ENCODE data around the gene FRMD6.
"Not testable (repeated sequence)": the region's sequence is repeated elsewhere in the genome, so short reads cannot be mapped to it uniquely, and the experiment has no call there.

Gene FRMD6

GRCh38 chr14:51727526-51727925 lies 75.8 kb downstream of the FRMD6 start:
- no peak for FAIRE-seq

- FAIRE-seq = no peak
Observed at GRCh38 chr14:51730098-51730497, 78.4 kb downstream of the FRMD6 start.

GRCh38 chr14:51730684-51731083 lies 79.0 kb downstream of the FRMD6 start:
- FAIRE-seq = no peak

DNA sequence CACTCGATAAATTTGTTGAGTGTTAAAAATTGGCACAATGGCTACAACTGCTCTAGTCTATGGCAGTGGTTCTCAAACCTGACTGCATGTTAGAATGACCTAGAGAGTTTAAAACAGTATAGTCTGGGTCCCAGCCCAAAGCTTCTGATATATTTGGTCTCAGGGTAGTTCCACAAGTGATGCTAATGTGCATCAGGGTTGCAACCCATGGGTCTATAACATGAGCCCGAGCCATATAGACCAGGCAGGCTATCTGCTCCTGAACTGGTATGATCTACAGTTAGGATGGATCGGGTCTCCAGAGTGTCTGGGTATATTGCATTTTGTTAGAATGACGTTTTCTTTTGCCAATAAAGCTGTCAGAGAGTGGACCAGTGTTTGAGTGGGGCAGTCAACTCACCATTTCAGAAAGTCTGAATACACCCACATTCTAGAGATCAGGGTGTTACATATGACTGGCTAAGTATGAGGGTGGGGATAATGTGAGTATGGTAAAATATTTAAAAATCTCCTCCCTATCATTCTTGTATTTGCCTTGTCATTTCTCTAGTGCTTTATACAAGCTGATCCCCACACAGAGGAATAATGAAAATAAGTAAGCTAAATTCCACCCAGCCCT lies 80.9 kb downstream of the FRMD6 start:
- FAIRE-seq = no peak

- FAIRE-seq = no peak
Observed at GRCh38 chr14:51733147-51733546, 81.4 kb downstream of the FRMD6 start.

- no peak for FAIRE-seq
Observed at GRCh38 chr14:51735851-51736250, 84.1 kb downstream of the FRMD6 start.

- FAIRE-seq = no peak
Observed at GRCh38 chr14:51738754-51739153, 87.0 kb downstream of the FRMD6 start.

- FAIRE-seq = no peak
Observed at GRCh38 chr14:51743588-51744000, 91.9 kb downstream of the FRMD6 start.

GRCh38 chr14:51744372-51745130 lies 92.8 kb downstream of the FRMD6 start:
- FAIRE-seq = no peak

DNA sequence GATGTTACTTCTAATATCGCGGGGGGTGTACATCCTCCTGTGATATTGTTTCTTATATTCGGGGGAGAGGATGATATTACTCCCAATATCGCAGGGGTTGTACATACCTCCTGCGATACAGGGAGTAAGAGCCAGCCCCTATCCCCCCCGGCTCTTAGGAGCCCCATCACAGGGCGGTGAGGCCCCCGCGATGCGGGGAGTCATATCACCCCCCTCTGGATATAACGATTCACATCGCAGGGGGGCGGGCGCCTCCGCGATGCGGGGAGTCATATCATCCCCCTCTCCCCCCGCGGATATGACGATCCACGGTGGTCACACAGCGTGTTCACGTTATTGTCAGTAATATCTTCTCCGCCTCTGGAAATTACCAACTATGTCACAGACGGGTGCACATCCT lies 95.1 kb downstream of the FRMD6 start:
- not testable (repeated sequence) for FAIRE-seq

GRCh38 chr14:51750542-51750941 lies 98.8 kb downstream of the FRMD6 start:
- no peak for FAIRE-seq

GRCh38 chr14:51751611-51752345 lies 100.1 kb downstream of the FRMD6 start:
- FAIRE-seq = not testable (repeated sequence)

DNA sequence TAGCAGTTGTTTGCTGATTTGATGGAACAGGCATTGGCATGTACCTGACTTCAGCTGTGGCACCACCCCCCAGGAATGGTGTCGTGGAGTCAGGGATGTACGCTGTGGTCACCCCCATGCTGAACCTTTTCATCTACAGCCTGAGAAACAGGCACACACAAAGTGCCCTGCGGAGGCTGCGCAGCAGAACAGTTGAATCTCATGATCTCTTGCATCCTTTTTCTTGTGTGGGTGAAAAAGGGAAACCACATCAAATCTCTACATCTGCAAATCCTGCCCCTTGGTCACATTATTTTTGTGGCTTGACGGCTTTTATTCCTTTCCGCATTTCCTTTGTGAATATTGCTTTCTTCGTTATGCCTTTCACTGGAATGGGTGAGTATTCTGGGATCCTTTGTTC lies 106.0 kb downstream of the FRMD6 start:
- not testable (repeated sequence) for FAIRE-seq

GRCh38 chr14:51759950-51760349 lies 108.2 kb downstream of the FRMD6 start:
- no peak for FAIRE-seq

DNA sequence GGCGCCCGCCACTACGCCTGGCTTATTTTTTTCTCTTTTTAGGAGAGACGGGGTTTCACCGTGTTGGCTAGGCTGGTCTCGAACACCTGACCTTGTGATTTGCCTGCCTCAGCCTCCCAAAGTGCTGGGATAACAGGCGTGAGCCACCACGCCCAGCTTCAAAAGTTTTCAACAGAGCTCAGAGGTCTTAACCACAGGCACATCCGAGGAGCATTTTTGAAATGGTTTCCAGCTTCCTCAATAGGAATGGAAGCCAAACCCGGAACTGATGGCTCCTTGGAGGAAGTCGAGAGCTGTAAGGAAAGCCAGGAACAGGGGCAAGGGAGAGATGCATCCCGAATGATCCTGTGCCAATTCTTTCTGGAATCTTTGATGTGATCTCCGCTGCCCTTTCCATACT lies 114.0 kb downstream of the FRMD6 start:
- not testable (repeated sequence) for FAIRE-seq

DNA sequence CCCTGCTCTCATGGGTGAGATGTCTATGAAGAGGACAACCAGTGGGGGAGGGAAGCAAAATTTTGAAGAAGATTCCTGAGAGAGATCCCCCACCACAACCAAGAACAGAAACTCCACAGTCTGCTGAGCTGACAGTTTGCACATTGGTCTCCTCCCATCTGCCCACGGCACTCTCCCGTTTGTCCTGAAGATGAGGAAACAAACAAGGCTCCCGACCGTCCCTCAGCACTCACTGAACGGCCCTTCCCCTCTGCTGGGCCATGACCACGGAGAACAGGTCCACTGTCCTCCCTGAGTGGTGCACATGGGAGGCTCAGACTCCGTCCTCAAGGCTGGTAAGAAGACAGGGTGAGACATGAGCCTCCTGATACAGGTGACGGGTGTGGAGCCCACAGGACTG lies 114.9 kb downstream of the FRMD6 start:
- not testable (repeated sequence) for FAIRE-seq

DNA sequence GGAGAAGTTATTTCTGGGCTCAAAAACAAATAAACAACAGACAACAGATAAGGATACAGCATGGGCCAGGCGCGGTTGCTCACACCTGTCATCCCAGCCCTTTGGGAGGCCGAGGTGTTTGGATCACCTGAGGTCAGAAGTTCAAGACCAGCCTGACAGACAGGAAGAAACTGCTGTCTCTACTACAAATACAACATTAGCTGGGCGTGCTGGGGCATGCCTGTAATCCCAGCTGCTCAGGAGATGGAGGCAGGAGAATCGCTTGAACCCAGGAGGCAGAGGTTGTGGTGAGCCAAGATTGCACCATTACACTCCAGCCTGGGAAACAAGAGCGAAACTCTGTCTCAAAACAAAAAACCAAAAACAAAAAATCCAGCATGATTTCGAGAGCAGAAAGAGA lies 117.6 kb downstream of the FRMD6 start:
- not testable (repeated sequence) for FAIRE-seq

GRCh38 chr14:51774209-51774608 lies 122.5 kb downstream of the FRMD6 start:
- no peak for FAIRE-seq

GRCh38 chr14:51776102-51776894 lies 124.6 kb downstream of the FRMD6 start:
- FAIRE-seq = no peak

GRCh38 chr14:51780006-51780692 lies 128.4 kb downstream of the FRMD6 start:
- FAIRE-seq = no peak

Data from islet of Langerhans (tissue), 1 donor.